Gastroesophageal sphincter (tissue), 3 donors: ENCODE data around the gene SLCO1B1.
"Not testable (repeated sequence)": the region's sequence is repeated elsewhere in the genome, so short reads cannot be mapped to it uniquely, and the experiment has no call there.

Experiments used
- POLR2A ChIP-seq, 2 donors: fragments of 450-650 bp; IDR thresholded peaks; one replicate each; pipeline ENCODE4 v1.6.1; 2017; ENCODE audit warnings: antibody characterized with exemption in 2 of 2, mild to moderate bottlenecking in 2 of 2, moderate library complexity in 1 of 2
- TF ChIP-seq, protein P1 (sequence below), 4 experiments: fragments of 200-600 bp in 2 of 4; fragments of 450-650 bp in 2 of 4; sonication (generic) in 1 of 4; IDR thresholded peaks; one replicate each; pipeline ENCODE4 v1.5.1; 2017 to 2019; ENCODE audit warnings: antibody characterized with exemption in 4 of 4, mild to moderate bottlenecking in 2 of 4, moderate library complexity in 2 of 4

DNA sequence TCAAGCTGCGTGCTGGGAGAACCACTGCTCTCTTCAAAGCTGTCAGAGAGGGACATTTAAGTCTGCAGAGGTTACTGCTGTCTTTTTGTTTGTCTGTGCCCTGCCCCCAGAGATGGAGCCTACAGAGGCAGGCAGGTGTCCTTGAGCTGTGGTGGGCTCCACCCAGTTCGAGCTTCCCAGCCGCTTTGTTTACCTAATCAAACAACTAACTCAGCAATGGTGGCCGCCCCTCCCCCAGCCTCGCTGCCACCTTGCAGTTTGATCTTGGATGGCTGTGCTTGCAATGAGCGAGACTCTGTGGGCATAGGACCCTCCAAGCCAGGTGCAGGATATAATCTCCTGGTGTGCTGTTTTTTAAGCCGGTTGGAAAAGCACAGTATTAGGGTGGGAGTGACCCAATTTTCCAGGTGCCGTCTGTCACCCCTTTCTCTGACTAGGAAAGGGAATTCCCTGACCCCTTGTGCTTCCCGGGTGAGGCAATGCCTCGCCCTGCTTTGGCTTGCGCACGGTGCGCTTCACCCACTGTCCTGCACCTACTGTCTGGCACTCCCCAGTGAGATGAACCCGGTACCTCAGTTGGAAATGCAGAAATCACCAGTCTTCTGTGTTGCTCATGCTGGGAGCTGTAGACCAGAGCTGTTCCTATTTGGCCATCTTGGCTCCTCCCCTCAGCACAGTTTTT lies 6.5 kb downstream of the SLCO1B1 start:
- TF ChIP-seq POLR2A (IDR thresholded peaks at IDR 0.05), result not testable (repeated sequence)
- TF ChIP-seq, protein P1, sequence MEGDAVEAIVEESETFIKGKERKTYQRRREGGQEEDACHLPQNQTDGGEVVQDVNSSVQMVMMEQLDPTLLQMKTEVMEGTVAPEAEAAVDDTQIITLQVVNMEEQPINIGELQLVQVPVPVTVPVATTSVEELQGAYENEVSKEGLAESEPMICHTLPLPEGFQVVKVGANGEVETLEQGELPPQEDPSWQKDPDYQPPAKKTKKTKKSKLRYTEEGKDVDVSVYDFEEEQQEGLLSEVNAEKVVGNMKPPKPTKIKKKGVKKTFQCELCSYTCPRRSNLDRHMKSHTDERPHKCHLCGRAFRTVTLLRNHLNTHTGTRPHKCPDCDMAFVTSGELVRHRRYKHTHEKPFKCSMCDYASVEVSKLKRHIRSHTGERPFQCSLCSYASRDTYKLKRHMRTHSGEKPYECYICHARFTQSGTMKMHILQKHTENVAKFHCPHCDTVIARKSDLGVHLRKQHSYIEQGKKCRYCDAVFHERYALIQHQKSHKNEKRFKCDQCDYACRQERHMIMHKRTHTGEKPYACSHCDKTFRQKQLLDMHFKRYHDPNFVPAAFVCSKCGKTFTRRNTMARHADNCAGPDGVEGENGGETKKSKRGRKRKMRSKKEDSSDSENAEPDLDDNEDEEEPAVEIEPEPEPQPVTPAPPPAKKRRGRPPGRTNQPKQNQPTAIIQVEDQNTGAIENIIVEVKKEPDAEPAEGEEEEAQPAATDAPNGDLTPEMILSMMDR (IDR thresholded peaks at IDR 0.05), result not testable (repeated sequence)
